ENCODE results near the gene KDM4D. TPM values are rescaled to one million over a fixed set of nuclear protein-coding genes. Genes with fewer than 3 reads are reported as not detected.
"Not testable (repeated sequence)": the region's sequence is repeated elsewhere in the genome, so short reads cannot be mapped to it uniquely, and the experiment has no call there.

The KDM4D gene
- total RNA-seq, 1 donor from 2014 or later: 0.39 TPM

- intact Hi-C loops (cut with micrococcal nuclease): not testable (repeated sequence)
Observed at GRCh38 chr11:95025594-95025993, 52.1 kb downstream of the KDM4D start.

DNA sequence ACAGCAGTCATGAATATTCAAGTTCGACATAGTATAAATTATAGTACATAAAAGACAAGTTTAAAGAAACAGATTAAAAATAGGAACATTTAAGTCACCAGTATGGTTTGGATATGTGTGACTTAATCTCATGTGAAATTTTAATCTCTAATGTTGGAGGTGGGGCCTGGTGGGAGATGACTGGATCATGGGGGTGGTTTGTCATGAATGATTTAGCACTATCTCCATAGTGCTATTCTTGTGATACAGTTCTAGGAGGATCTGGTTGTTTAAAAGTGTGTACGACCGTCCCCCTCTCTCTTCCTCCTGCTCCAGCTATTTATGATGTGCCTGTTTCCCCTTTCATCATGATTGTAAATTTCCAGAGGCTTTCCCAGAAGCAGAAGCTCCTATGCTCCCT lies 54.8 kb downstream of the KDM4D start:
- intact Hi-C loops (cut with micrococcal nuclease): no loop called here

DNA sequence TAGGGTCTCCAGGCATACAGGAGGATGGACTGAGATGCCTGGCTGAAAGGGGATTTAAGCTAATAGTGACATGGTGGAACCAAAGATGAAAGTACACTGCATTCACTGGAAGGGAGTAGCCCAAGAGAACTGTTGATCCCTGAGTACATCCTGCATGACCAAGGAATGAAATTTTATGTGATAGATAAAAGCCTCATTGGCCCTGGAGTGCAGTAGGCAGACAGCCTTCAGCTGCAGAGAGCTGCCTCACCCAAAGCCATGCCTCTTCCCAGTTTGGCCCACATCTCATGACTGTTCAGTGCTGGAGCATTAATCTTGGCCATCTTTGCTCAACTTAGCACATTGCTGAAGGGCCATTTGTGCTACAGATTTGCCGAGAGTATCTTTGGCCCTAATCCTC lies 59.5 kb downstream of the KDM4D start:
- intact Hi-C loops (cut with micrococcal nuclease): no loop called here

- intact Hi-C loops (cut with micrococcal nuclease): no loop called here
Observed at GRCh38 chr11:95035316-95035715, 61.8 kb downstream of the KDM4D start.

GRCh38 chr11:95037356-95038035 lies 64.0 kb downstream of the KDM4D start:
- intact Hi-C loops (cut with micrococcal nuclease): not testable (repeated sequence)

DNA sequence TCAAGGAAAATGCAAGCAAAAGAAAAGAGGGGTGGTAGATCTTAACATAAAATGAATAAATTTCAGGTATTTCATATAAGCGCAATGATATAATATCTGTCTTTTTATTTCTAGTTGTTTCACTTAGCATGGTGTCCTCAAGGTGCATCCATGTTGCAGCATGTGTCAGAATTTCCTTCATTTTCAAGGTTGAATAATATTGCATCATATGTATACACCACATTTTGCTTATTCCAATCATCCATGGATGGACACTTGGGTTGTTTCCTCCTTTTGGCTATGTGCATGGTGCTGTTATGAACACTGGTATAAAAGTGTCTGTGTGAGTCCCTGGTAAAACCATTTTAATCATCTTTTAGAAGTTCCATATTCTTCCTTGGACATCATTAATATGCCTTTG lies 68.7 kb downstream of the KDM4D start:
- intact Hi-C loops (cut with micrococcal nuclease): no loop called here

GRCh38 chr11:95042906-95043305 lies 69.4 kb downstream of the KDM4D start:
- intact Hi-C loops (cut with micrococcal nuclease): no loop called here

DNA sequence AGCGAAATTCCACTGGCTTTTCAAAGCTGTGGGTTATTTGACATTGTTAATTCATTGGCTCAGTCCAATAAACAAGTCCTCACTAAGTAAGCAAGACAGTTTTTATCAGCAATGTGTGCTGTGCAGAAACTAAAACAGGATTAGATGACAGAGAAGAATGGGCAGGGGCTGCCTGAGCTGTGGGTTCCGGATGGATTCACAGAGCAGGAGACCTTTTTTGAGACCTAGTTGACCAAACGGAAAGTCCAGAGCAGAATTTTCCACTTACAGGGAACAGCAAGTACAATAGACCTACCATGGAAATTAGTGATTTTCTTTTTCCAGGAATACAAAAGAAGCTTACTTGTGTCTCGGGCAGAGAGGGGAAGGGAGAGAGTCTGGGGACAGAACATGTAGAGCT lies 70.5 kb downstream of the KDM4D start:
- intact Hi-C loops (cut with micrococcal nuclease): no loop called here

GRCh38 chr11:95045812-95046211 lies 72.3 kb downstream of the KDM4D start:
- intact Hi-C loops (cut with micrococcal nuclease): no loop called here

Other genes starting within 250 kb of the KDM4D start
- gene AMOTL1, start 205.4 kb upstream of the KDM4D start, total RNA-seq: 4.4 and 5.0 TPM in 2 replicates
- gene CWC15, start 153 bp upstream of the KDM4D start, total RNA-seq: 68.8 and 69.0 TPM in 2 replicates
- not detected in 2 replicates for gene KDM4E, start 51.5 kb downstream of the KDM4D start, total RNA-seq
- gene KDM4F, start 75.7 kb downstream of the KDM4D start, total RNA-seq: not detected in 2 replicates
- gene SRSF8, start 93.2 kb downstream of the KDM4D start, total RNA-seq: 33.3 and 33.4 TPM in 2 replicates
- 19.9 and 20.2 TPM in 2 replicates for gene ENDOD1, start 116.1 kb downstream of the KDM4D start, total RNA-seq